ENCODE results near the gene NTN1. TPM values are rescaled to one million over a fixed set of nuclear protein-coding genes. Genes with fewer than 3 reads are reported as not detected.

The NTN1 gene
- total RNA-seq, 1 experiment from 2014 or later = 4.2 TPM

DNA sequence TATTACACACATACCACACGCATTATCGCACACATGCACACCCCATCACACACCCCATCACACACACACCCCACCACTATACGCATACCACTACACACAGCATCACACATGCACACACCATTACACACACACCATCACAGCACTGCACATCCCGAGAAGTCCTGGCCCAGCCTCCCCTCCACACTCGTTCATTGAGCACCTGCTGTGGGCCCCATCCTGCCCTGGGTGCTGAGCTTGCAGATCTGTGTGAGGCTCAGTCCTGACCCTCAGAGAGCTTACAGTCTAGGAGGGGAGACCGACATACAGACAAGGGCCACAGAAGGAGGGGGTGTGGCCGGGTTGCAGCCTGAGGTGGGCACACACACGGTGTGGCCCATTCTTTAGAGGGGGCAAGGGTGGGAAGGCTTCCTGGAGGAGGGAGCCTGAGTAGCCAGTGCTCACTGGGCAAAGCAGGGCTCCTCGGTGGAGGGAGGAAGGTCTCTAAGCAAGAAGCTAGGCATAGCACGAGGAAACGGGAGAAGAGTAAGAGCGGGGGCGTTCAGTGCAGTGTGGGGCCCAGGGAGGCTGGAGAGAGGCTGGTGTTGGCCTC, 206.6 kb downstream of the NTN1 start:
- no peaks in the 10 kb centered on the region for H3K79me2 ChIP-seq (ENCODE audit: insufficient read depth, low read length)
- H2AFZ ChIP-seq (ENCODE audit: low read depth, low read length, poor library complexity, severe bottlenecking) = no peak overlapping the region
- intact Hi-C loops (cut with micrococcal nuclease) = no loop called here
- H3K4me2 ChIP-seq (ENCODE audit: low read length) = no peak overlapping the region
- H3K9me2 ChIP-seq (ENCODE audit: insufficient read depth) = no peaks in the 10 kb centered on the region
- CTCF ChIA-PET = no interaction called here
- H3K27me3 ChIP-seq (ENCODE audit: insufficient read depth, low read length) = no peaks in the 10 kb centered on the region
- no peak for ATAC-seq
- DNase-seq (ENCODE audit: low read depth, low spot score) = no peak
- H3K27ac ChIP-seq (ENCODE audit: low read depth, low read length) = no peak overlapping the region
- H3K4me1 ChIP-seq (ENCODE audit: control insufficient read depth in 1 of 2, insufficient read depth in 2 of 2, low read length in 2 of 2) = no peaks in the 10 kb centered on the region
- no peaks in the 10 kb centered on the region for H3K36me3 ChIP-seq (ENCODE audit: control insufficient read depth in 1 of 2, insufficient read depth in 2 of 2, low read length in 2 of 2)
- POLR2A ChIA-PET = no interaction called here
- H3K4me3 ChIP-seq (replicated peaks in 1 of 2; ENCODE audit: low read depth in 1 of 2, low read length in 2 of 2) = no peak overlapping the region
- H4K20me1 ChIP-seq (ENCODE audit: insufficient read depth) = no peaks in the 10 kb centered on the region
- no peaks in the 10 kb centered on the region; a peak in 1 of 4 replicates for H3K9me3 ChIP-seq (ENCODE audit: control insufficient read depth in 1 of 2, insufficient read depth in 1 of 2, low read depth in 1 of 2, low read length in 2 of 2)
- TF ChIP-seq EZH2 (IDR thresholded peaks at IDR 0.05) = no peak
- no peak overlapping the region for H3K9ac ChIP-seq (ENCODE audit: low read length)
- BruUV-seq (replicated peaks) = no TSS peak
- RAD21 ChIA-PET (ENCODE audit: low non-redundant PET in 1 of 2, low total read pairs in 2 of 2, uncharacterized antibody in 2 of 2, unreplicated experiment in 2 of 2) = no interaction called here

DNA sequence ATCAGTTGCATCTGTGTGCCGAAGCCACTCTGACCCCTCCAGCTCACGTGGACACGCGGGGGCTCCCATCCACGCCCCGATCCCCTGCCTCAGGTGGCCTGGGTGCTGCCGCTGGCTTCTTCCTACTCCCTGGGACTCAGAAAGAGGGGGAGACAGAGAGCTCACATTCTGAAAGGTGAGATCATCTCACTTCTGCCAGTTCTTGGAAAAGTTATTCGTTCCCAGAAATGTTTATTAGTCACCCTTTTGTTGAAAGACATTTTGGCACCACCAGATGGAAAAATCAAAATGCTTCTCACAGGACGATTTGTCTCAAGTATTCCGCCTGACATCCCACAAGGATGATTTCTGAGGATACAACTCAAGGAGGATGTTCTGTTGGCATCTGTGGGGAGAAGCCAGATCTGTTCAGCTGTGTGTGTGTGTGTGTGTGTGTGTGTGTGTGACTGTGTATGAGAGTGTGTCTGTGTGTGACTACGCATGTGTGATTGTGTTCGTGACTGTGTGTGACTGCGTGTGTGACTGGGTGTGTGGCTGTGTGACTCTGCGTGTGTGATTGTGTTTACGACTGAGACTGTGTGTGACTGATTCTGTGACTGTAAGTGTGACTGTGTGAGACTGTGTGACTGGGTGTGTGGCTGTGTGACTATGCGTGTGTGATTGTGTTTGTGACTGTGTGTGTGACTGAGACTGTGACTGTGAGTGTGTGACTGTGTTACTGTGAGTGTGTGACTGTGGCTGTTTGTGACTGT, 207.3 kb downstream of the NTN1 start:
- H3K27ac ChIP-seq (ENCODE audit: low read depth, low read length) = no peak overlapping the region
- ChIA-PET POLR2A (no interaction called here), RAD21 (ENCODE audit: low non-redundant PET in 1 of 2, low total read pairs in 2 of 2, uncharacterized antibody in 2 of 2, unreplicated experiment in 2 of 2) (no interaction called here), CTCF (no interaction called here)
- no peaks in the 10 kb centered on the region for H4K20me1 ChIP-seq (ENCODE audit: insufficient read depth)
- H3K27me3 ChIP-seq (ENCODE audit: insufficient read depth, low read length) = no peaks in the 10 kb centered on the region
- no TSS peak for BruUV-seq (replicated peaks)
- intact Hi-C loops (cut with micrococcal nuclease) = no loop called here
- H3K4me1 ChIP-seq (ENCODE audit: control insufficient read depth in 1 of 2, insufficient read depth in 2 of 2, low read length in 2 of 2) = no peaks in the 10 kb centered on the region
- H3K9me2 ChIP-seq (ENCODE audit: insufficient read depth) = no peaks in the 10 kb centered on the region
- no peak overlapping the region for H3K4me3 ChIP-seq (replicated peaks in 1 of 2; ENCODE audit: low read depth in 1 of 2, low read length in 2 of 2)
- ATAC-seq = no peak
- H3K36me3 ChIP-seq (ENCODE audit: control insufficient read depth in 1 of 2, insufficient read depth in 2 of 2, low read length in 2 of 2) = no peaks in the 10 kb centered on the region
- no peak for DNase-seq (ENCODE audit: low read depth, low spot score)
- no peak overlapping the region for H2AFZ ChIP-seq (ENCODE audit: low read depth, low read length, poor library complexity, severe bottlenecking)
- no peaks in the 10 kb centered on the region; a peak in 1 of 4 replicates for H3K9me3 ChIP-seq (ENCODE audit: control insufficient read depth in 1 of 2, insufficient read depth in 1 of 2, low read depth in 1 of 2, low read length in 2 of 2)
- no peak overlapping the region for H3K4me2 ChIP-seq (ENCODE audit: low read length)
- H3K9ac ChIP-seq (ENCODE audit: low read length) = no peak overlapping the region
- no peaks in the 10 kb centered on the region for H3K79me2 ChIP-seq (ENCODE audit: insufficient read depth, low read length)
- TF ChIP-seq EZH2phosphoT487 (IDR thresholded peaks at IDR 0.05; ENCODE audit: borderline replicate concordance) (no peak), TCF7L2 (IDR thresholded peaks at IDR 0.05; ENCODE audit: borderline replicate concordance, extremely low read depth, insufficient read depth, insufficient read length) (no peak), SP1 (IDR thresholded peaks at IDR 0.05; ENCODE audit: low read depth) (no peak), POLR2AphosphoS5 (IDR thresholded peaks at IDR 0.05; ENCODE audit: low read depth, low read length) (no peak), SIN3A (IDR thresholded peaks at IDR 0.05; ENCODE audit: low read depth) (no peak), RAD21 (IDR thresholded peaks at IDR 0.05; ENCODE audit: low read depth) (no peak)
- TF ChIP-seq, protein P1, sequence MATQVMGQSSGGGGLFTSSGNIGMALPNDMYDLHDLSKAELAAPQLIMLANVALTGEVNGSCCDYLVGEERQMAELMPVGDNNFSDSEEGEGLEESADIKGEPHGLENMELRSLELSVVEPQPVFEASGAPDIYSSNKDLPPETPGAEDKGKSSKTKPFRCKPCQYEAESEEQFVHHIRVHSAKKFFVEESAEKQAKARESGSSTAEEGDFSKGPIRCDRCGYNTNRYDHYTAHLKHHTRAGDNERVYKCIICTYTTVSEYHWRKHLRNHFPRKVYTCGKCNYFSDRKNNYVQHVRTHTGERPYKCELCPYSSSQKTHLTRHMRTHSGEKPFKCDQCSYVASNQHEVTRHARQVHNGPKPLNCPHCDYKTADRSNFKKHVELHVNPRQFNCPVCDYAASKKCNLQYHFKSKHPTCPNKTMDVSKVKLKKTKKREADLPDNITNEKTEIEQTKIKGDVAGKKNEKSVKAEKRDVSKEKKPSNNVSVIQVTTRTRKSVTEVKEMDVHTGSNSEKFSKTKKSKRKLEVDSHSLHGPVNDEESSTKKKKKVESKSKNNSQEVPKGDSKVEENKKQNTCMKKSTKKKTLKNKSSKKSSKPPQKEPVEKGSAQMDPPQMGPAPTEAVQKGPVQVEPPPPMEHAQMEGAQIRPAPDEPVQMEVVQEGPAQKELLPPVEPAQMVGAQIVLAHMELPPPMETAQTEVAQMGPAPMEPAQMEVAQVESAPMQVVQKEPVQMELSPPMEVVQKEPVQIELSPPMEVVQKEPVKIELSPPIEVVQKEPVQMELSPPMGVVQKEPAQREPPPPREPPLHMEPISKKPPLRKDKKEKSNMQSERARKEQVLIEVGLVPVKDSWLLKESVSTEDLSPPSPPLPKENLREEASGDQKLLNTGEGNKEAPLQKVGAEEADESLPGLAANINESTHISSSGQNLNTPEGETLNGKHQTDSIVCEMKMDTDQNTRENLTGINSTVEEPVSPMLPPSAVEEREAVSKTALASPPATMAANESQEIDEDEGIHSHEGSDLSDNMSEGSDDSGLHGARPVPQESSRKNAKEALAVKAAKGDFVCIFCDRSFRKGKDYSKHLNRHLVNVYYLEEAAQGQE (IDR thresholded peaks at IDR 0.05; ENCODE audit: low read depth) = no peak
- TF ChIP-seq, protein P2, sequence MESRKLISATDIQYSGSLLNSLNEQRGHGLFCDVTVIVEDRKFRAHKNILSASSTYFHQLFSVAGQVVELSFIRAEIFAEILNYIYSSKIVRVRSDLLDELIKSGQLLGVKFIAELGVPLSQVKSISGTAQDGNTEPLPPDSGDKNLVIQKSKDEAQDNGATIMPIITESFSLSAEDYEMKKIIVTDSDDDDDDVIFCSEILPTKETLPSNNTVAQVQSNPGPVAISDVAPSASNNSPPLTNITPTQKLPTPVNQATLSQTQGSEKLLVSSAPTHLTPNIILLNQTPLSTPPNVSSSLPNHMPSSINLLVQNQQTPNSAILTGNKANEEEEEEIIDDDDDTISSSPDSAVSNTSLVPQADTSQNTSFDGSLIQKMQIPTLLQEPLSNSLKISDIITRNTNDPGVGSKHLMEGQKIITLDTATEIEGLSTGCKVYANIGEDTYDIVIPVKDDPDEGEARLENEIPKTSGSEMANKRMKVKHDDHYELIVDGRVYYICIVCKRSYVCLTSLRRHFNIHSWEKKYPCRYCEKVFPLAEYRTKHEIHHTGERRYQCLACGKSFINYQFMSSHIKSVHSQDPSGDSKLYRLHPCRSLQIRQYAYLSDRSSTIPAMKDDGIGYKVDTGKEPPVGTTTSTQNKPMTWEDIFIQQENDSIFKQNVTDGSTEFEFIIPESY (IDR thresholded peaks at IDR 0.05; ENCODE audit: extremely low read depth, insufficient replicate concordance, low read length) = no peak

All from HCT116 (cell line).